HG03432 (cell line): ENCODE data around the gene MGAT3.

Experiments
- ATAC-seq: cut with Tn5 transposase; IDR thresholded peaks from one replicate; pipeline ENCODE4 v1.9.1; 2021; ENCODE audit warnings: mild to moderate bottlenecking, moderate library complexity; ENCODE audit not compliant: unreplicated experiment

Gene MGAT3

GRCh38 chr22:39428597-39429071 is 28.2 kb upstream of the MGAT3 start:
- ATAC-seq = no peak

- ATAC-seq = no peak
Measured at GRCh38 chr22:39429186-39429585, 27.6 kb upstream of the MGAT3 start.

GRCh38 chr22:39429916-39430575 is 26.8 kb upstream of the MGAT3 start:
- no peak for ATAC-seq

GRCh38 chr22:39430576-39431150 is 26.1 kb upstream of the MGAT3 start:
- no peak for ATAC-seq

GRCh38 chr22:39431216-39431801 is 25.5 kb upstream of the MGAT3 start:
- ATAC-seq = no peak

- no peak for ATAC-seq
Measured at GRCh38 chr22:39431821-39432251, 25.0 kb upstream of the MGAT3 start.

- no peak for ATAC-seq
Measured at GRCh38 chr22:39432361-39432811, 24.4 kb upstream of the MGAT3 start.

GRCh38 chr22:39433476-39434242 is 23.2 kb upstream of the MGAT3 start:
- ATAC-seq = no peak

- ATAC-seq = no peak
Measured at GRCh38 chr22:39434243-39434653, 22.6 kb upstream of the MGAT3 start.

- no peak for ATAC-seq
Measured at GRCh38 chr22:39434721-39435120, 22.1 kb upstream of the MGAT3 start.

GRCh38 chr22:39435616-39436015 is 21.2 kb upstream of the MGAT3 start:
- ATAC-seq = no peak

GRCh38 chr22:39437791-39438704 is 18.8 kb upstream of the MGAT3 start:
- no peak for ATAC-seq

GRCh38 chr22:39439170-39439569 is 17.6 kb upstream of the MGAT3 start:
- no peak for ATAC-seq

GRCh38 chr22:39443398-39443797 is 13.4 kb upstream of the MGAT3 start:
- ATAC-seq = no peak

- no peak for ATAC-seq
Measured at GRCh38 chr22:39444247-39444800, 12.5 kb upstream of the MGAT3 start.

GRCh38 chr22:39444937-39445465 is 11.8 kb upstream of the MGAT3 start:
- ATAC-seq = no peak

- ATAC-seq = no peak
Measured at GRCh38 chr22:39445678-39446077, 11.1 kb upstream of the MGAT3 start.

GRCh38 chr22:39446239-39446721 is 10.5 kb upstream of the MGAT3 start:
- peak; percentile 40 for ATAC-seq

- no peak for ATAC-seq
Measured at GRCh38 chr22:39448205-39449054, 8.4 kb upstream of the MGAT3 start.
